Gastrocnemius medialis (tissue), 4 donors: ENCODE data around the gene CLCN6. TPM values are rescaled to one million over a fixed set of nuclear protein-coding genes. Genes with fewer than 3 reads are reported as not detected.

Experiments used
- ATAC-seq, 2 donors: fragments of 150-250 bp; one replicate each; pipeline ENCODE4 v1.9.1; 2016
- DNase-seq, 2 donors: peaks; one replicate each; pipeline ENCODE4 v3.0.0-alpha.2; 2019
- H3K27ac ChIP-seq, 4 donors: fragments of 200-600 bp; sonication (generic); 1 replicate in 1 of 4; 2 replicates in 3 of 4; pipeline ENCODE4 v1.5.1; 2016 to 2018; ENCODE audit warnings: mild to moderate bottlenecking in 2 of 4, moderate library complexity in 1 of 4
- H3K27me3 ChIP-seq, 3 donors: fragments of 200-600 bp; sonication (generic) in 2 of 3; 1 replicate in 1 of 3; 2 replicates in 2 of 3; pipeline versions ENCODE4 v1.5.1 to v1.6.0; 2016 to 2019; ENCODE audit warnings: mild to moderate bottlenecking in 1 of 3, moderate library complexity in 1 of 3
- H3K36me3 ChIP-seq, 2 donors: fragments of 200-600 bp; sonication (generic) in 1 of 2; one replicate each; pipeline ENCODE4 v1.5.1; 2017 to 2018
- H3K4me1 ChIP-seq, 2 donors: fragments of 200-600 bp; sonication (generic) in 1 of 2; one replicate each; pipeline ENCODE4 v1.5.1; 2016 to 2017; ENCODE audit warnings: mild to moderate bottlenecking in 2 of 2
- H3K4me3 ChIP-seq, 4 donors: fragments of 200-600 bp; sonication (generic) in 3 of 4; 1 replicate in 1 of 4; 2 replicates in 3 of 4; pipeline ENCODE4 v1.5.1; 2016 to 2019; ENCODE audit warnings: mild to moderate bottlenecking in 2 of 4
- H3K9me3 ChIP-seq, 3 donors: fragments of 200-600 bp; sonication (generic) in 2 of 3; 1 replicate in 1 of 3; 2 replicates in 2 of 3; pipeline ENCODE4 v1.5.1; 2016 to 2019
- CTCF ChIP-seq, 5 experiments: fragments of 450-650 bp in 3 of 5; fragments of 200-600 bp in 2 of 5; sonication (generic) in 2 of 5; IDR thresholded peaks in 4 of 5; conservative IDR thresholded peaks in 1 of 5; 1 replicate in 4 of 5; 2 replicates in 1 of 5; pipeline ENCODE4 v1.5.1; 2016 to 2019; ENCODE audit warnings: antibody characterized with exemption in 5 of 5, mild to moderate bottlenecking in 3 of 5, moderate library complexity in 3 of 5
- POLR2A ChIP-seq, 2 donors: fragments of 450-650 bp; IDR thresholded peaks; one replicate each; pipeline ENCODE4 v1.6.1; 2017; ENCODE audit warnings: antibody characterized with exemption in 2 of 2, mild to moderate bottlenecking in 2 of 2, moderate library complexity in 2 of 2
- in situ Hi-C, 4 donors: fragments of 200-750 bp; cut with MboI; loops; one replicate each; pipeline versions ENCODE4 v1.15.0 to v1.8.0; 2017; ENCODE audit warnings: low sequenced_read_pairs in 4 of 4
- intact Hi-C: fragments of 100-400 bp; cut with DNase I; formaldehyde crosslinking; loops from one replicate; pipeline ENCODE4 v1.15.1; 2023; ENCODE audit warnings: low total_unique reads
- total RNA-seq, 4 donors: library from RNA; depleted of rRNA; stranded (reverse); fragments of >200 nt; gene quantifications; one replicate each; pipeline versions ENCODE4 v1.1.0 to v1.2.3, GENCODE V29; 2016

Gene CLCN6
- total RNA-seq, 4 donors from 2014 or later = 7.1 to 11.9 (median 9.5) TPM

- in situ Hi-C loops = no loop called here
- Histone ChIP-seq H3K4me3 (no peak overlapping the region), H3K27ac (peak overlapping the region; percentile 75 to 95 (median 82)), H3K4me1 (peaks cover 31 to 46% of the 10 kb centered on the region in 2 donors), H3K9me3 (no peaks in the 10 kb centered on the region), H3K36me3 (no peaks in the 10 kb centered on the region), H3K27me3 (no peaks in the 10 kb centered on the region)
- intact Hi-C loops = loop anchor here (1.0 kb wide), 1 partner anchor 12 kb away; no protein-coding TSS in a partner anchor
- TF ChIP-seq CTCF (IDR thresholded peaks at IDR 0.05 in 4 of 5, conservative IDR thresholded peaks at IDR 0.05 in 1 of 5) = no peak
- TF ChIP-seq POLR2A (IDR thresholded peaks at IDR 0.05) = no peak
- ATAC-seq = peak; percentile 25 to 28
- peak in 1 of 2 donors; percentile 33 for DNase-seq
These were observed 68.6 kb downstream of the CLCN6 start for GRCh38 chr1:11874624-11875023.

- peak overlapping the region; percentile 75 to 95 (median 82) for H3K27ac ChIP-seq
- no peak overlapping the region for H3K4me3 ChIP-seq
- intact Hi-C loops (no loop called here), in situ Hi-C loops (no loop called here)
- TF ChIP-seq CTCF (IDR thresholded peaks at IDR 0.05 in 4 of 5, conservative IDR thresholded peaks at IDR 0.05 in 1 of 5) (no peak), POLR2A (IDR thresholded peaks at IDR 0.05) (no peak)
- no peak for DNase-seq
- H3K4me1 ChIP-seq = peaks cover 35 to 51% of the 10 kb centered on the region in 2 donors
- H3K27me3 ChIP-seq = no peaks in the 10 kb centered on the region
- H3K9me3 ChIP-seq = no peaks in the 10 kb centered on the region
- ATAC-seq = no peak
- no peaks in the 10 kb centered on the region for H3K36me3 ChIP-seq
These were observed 69.1 kb downstream of the CLCN6 start for GRCh38 chr1:11875094-11875493.

DNA sequence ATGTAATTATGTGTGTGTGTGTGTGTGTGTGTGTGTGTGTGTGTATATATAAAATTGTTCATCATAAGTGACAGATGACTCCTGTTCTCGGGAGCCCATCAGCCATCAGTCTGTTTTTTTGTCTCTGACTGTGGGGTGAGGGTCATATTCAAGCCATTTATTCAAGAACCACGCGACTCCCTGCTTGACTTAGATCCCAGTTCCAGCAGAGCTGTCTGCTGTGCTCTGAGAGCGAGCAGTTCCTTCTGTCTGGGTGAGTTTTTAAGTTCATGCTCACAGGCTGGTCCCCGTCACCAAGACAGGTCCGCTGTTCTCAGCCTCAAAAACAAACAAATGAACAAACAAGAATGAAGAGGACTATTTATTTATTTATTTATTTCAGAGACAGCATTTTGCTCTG is 71.1 kb downstream of the CLCN6 start:
- Histone ChIP-seq H3K27ac (no peak overlapping the region), H3K4me1 (peaks cover 54 to 68% of the 10 kb centered on the region in 2 donors), H3K4me3 (no peak overlapping the region), H3K27me3 (no peaks in the 10 kb centered on the region), H3K36me3 (no peaks in the 10 kb centered on the region), H3K9me3 (no peaks in the 10 kb centered on the region)
- intact Hi-C loops (no loop called here), in situ Hi-C loops (no loop called here)
- no peak for TF ChIP-seq POLR2A (IDR thresholded peaks at IDR 0.05)
- no peak for TF ChIP-seq CTCF (IDR thresholded peaks at IDR 0.05 in 4 of 5, conservative IDR thresholded peaks at IDR 0.05 in 1 of 5)
- ATAC-seq (no peak), DNase-seq (no peak)

DNA sequence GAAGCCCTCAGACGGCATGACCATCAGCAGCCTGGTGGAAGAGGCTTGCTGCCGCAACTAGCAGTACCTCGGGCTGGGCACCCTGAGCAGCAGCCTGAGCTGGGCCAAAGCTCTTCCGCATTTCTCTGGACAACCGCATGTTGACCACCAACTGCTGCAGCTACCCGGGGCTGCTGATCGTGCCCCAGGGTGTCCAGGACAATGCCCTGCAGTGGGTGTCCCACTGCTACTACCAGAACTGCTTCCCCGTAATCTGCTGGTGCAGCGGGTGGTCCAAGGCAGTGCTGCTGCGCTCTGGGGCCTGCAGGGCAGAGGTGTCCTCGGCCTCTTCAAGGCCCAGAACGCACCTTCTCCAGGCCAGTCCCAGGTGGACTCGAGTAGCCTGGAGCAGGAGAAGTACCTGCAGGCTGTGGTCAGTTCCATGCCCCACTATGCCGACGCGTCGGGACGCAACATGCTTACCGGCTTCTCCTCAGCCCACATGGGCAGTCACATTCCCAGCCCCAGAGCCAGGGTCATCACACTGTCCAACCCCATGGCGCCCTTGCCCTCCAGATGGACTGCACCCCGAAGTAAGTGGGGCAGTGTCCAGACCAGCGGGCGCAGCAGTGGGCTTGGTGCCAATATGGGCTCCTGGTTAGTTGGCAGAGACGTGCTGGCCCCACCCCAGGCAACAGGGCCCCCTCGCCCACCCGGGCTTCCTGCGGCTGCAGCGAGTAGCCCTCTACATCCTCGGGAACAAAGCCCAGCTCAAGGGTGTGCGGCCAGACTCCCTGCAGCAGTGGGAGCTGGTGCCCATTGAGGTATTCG is 72.3 kb downstream of the CLCN6 start:
- TF ChIP-seq CTCF (IDR thresholded peaks at IDR 0.05 in 4 of 5, conservative IDR thresholded peaks at IDR 0.05 in 1 of 5) (no peak), POLR2A (IDR thresholded peaks at IDR 0.05) (no peak)
- Histone ChIP-seq H3K27ac (no peak overlapping the region), H3K9me3 (no peaks in the 10 kb centered on the region), H3K36me3 (no peaks in the 10 kb centered on the region), H3K4me1 (peaks cover 54 to 73% of the 10 kb centered on the region in 2 donors), H3K27me3 (no peaks in the 10 kb centered on the region), H3K4me3 (no peak overlapping the region)
- no peak for DNase-seq
- intact Hi-C loops = no loop called here
- no peak for ATAC-seq
- in situ Hi-C loops = no loop called here
